NCI-H1436 (cell line): Measurements from ENCODE around the gene SPACDR.

Source experiments
- DNase-seq: peaks from one replicate; lab custom pipeline; 2025; lab: John Stamatoyannopoulos, UW

Gene SPACDR

DNA sequence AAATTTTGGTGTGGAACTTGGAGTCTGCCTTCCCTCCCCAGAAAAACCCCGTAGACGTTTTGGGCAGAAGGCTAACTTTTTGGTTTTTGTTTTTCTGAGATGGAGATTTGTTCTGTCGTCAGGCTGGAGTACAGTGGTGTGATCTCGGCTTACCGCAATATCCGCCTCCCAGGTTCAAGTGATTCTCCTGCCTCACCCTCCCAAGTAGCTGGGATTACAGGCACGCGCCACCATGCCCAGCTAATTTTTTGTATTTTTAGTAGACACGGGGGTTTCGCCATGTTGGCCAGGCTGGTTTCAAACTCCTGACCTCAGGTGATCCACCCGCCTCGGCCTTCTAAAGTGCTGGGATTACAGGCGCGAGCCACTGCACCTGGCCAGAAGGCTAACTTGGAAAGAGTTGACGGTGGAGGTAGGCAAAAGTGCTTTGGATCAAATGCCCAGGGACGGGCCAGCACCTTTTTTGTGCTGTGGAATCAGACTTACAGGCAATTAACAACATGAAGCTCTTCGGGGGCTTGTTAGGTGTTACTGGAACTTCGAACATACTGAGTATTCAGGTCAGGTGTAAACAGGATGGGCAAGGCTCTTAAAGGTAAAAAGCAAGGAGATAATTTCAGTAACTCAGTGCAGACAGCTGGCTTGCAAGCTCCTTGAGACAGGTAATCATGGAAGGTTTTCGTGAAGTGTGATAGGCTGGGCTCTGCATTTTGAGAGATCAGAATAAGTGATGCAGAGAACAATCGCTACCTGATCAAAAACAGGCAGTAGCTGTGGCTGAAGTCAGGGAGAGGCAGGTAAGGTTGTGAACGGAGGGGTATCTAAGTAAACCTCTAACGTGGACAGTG is 29.5 kb downstream of the SPACDR start:
- DNase-seq, result no peak

DNA sequence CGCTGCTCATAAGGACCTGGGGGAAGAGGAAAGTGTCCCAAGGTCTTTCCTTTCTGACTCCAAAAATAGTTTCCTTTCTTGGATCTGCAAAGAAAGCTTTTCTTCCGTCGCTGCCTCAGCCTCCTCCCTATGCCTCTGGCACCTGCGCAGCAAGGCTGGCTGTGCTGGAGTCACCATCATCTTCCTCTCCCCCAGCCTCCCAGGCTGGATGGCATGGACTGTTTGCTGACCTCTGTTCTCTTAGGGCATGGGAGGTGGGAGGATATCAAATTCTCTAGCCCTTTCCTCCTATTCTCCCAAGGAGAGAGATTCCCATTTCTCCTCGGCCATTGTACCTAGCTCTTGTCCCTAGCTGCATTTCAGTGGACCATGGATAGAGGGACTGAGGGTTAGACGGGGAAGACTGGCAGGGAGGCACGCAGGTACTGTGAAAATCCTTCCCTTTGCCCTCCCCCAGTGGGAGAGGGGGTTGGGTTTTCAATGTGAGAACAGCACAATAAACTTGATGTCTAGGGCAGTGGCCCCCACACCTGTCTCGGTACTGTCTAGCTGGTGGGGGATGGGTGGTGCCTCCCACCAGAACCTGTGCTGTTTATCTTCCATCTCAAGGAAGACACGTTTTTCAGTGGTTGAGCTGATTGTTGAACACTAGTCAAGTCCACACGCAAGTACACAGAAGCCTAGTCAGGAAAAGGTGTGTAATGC is 30.3 kb downstream of the SPACDR start:
- no peak for DNase-seq

DNA sequence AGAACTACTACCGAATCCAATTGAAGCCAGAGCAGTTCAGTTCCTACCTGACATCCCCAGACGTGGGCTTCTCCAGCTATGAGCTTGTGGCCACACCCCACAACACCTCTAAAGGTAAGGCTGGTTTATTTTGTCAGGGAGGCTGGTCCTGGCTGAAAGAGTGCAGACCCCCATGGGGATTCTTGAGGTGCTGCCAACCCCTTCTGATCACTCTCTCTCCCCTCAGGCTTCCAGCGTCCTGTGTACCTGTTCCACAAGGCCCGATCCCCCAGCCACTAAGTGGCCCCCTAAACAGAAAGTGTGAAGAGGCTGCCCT is 30.8 kb downstream of the SPACDR start:
- DNase-seq, result no peak

DNA sequence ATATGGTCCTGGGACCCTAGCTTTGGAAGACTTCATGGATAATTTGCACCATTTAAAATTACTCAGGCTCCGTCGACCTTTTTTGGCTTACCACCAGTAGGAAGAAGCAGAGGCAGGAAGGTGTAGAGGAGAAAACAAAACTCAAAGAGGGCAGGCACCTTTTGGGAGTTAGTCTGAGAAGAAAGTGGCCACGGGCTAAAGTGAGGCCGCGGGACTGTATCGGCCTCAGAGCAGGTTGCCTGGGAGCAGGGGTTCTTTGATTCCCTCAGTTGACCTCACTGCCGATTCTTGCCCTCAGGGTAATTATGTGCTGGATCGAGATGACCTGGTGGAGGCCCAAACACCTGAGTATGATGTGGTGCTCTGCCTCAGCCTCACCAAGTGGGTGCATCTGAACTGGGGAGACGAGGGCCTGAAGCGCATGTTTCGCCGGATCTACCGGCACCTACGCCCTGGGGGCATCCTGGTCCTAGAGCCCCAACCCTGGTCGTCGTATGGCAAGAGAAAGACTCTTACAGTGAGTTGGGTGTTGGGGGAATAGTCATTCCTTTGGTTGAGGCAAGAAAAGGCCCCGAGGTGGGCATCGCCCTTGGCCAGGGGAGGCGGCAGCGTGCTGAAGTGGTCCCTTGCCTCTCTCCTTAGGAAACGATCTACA is 31.3 kb downstream of the SPACDR start:
- DNase-seq, result no peak

DNA sequence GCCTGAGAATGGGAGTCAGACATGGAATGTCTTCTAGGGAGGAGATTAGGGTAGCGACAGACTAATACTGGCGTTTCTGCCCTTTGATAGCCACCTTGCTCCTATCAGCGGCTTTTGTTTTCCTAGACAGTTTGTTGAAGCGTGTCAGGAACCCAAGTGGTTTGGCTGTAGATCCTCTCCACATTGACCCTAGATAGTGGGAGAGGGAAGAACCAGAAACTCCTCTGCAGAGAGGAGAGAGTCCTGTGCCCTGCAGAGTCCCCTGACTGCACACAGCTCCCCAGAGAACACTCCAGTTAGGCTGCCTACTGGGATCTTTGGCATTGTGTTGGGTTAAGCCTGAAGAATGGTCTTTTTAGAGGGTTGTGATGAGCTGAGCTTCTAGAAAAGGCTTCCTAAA is 32.0 kb downstream of the SPACDR start:
- no peak for DNase-seq

DNA sequence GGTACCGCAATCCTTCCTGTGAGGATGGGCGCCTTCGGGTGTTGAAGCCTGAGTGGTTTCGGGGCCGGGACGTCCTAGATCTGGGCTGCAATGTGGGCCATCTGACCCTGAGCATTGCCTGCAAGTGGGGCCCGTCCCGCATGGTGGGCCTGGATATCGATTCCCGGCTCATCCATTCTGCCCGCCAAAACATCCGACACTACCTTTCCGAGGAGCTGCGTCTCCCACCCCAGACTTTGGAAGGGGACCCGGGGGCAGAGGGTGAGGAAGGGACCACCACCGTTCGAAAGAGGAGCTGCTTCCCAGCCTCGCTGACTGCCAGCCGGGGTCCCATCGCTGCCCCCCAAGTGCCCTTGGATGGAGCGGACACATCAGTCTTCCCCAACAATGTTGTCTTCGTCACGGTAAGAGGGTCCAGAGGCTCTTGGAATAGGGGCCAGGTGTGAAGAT is 32.7 kb downstream of the SPACDR start:
- DNase-seq, result no peak

DNA sequence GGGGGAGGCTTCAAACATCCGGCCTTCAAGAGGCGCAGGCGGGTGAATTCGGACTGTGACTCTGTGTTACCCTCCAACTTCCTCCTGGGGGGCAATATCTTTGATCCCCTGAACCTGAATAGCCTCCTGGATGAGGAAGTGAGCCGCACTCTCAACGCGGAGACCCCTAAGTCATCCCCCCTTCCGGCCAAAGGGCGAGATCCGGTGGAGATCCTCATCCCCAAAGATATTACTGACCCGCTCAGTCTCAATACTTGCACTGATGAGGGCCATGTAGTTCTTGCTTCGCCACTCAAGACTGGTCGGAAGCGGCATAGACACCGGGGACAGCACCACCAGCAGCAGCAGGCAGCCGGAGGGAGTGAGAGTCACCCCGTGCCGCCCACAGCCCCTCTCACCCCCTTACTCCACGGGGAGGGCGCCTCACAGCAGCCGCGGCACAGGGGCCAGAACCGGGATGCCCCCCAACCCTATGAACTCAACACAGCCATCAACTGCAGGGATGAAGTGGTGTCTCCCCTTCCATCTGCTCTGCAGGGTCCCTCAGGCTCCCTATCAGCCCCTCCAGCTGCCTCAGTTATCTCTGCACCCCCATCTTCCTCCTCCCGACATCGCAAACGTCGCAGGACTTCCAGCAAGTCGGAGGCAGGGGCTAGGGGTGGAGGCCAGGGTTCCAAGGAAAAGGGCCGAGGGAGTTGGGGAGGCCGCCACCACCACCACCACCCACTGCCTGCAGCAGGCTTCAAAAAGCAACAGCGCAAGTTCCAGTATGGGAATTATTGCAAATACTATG is 33.4 kb downstream of the SPACDR start:
- no peak for DNase-seq

DNA sequence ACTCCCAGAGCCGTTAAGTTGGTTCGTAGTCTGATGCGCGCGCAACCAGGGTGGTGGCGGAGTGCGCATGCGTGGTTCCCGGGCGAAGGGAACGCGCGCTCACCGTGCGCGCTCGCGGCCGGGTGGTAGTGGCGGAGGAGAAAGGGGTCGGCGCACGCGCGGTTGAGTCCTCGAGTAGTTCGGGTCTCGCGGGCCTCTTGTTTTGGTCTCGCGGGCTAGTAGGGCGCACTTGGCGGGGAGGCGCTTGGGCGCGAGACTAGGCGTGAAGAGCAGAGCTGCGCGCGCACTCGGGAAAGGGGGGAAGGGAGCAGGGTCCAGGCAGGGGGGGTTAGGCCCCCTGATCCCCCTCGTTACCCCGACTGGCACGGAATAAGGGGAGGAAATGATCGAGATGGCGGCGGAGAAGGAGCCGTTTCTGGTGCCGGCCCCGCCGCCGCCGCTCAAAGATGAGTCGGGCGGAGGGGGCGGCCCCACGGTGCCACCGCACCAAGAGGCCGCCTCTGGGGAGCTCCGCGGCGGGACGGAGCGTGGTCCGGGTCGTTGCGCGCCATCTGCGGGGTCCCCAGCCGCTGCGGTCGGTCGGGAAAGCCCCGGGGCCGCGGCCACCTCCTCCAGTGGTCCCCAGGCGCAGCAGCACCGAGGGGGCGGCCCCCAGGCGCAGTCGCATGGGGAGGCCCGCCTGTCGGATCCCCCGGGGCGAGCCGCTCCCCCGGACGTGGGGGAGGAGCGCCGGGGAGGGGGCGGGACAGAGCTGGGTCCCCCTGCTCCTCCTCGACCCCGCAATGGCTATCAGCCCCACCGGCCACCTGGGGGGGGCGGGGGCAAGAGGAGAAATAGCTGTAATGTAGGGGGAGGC is 34.2 kb downstream of the SPACDR start, which contains the start of gene MEPCE:
Gene MEPCE, plus strand, starts transcription at position 195 of the 856 bp plus-strand sequence. Its CDS starts 188 bp downstream, at position 383.
- DNase-seq, result peak; percentile 96

DNA sequence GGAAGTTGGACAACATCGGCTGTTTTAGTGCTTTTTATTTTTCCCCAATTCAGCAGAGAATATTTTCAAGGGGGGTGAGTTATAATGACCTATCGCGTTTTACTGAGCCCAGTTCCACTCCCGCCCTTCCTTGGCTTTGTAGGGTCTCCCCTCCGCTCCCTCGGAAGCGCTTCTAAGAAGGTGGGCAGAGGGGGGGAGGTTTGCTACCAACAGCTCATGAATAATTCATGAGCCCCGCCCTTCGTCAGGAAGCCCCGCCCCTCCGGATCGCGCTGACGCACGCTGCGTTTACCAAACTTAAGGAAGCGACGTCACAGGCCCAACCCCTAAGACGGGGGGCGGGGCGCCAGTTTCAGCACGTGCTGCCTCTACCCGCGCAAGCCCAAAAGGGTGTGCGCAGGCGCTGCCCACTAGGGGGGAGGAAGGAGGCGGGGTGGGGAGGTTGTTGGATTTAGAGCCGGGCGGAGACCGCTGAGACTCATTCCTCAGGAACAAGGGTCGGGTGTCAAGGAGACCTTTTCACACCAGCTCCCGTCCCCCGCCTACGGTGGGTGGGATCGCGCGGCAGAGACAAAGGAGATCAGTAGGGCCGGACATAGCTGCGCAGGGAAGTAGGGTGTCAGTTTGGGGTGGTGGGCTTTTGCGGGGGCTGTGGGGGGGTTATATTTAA is 35.0 kb downstream of the SPACDR start:
- DNase-seq, result peak; percentile 99

DNA sequence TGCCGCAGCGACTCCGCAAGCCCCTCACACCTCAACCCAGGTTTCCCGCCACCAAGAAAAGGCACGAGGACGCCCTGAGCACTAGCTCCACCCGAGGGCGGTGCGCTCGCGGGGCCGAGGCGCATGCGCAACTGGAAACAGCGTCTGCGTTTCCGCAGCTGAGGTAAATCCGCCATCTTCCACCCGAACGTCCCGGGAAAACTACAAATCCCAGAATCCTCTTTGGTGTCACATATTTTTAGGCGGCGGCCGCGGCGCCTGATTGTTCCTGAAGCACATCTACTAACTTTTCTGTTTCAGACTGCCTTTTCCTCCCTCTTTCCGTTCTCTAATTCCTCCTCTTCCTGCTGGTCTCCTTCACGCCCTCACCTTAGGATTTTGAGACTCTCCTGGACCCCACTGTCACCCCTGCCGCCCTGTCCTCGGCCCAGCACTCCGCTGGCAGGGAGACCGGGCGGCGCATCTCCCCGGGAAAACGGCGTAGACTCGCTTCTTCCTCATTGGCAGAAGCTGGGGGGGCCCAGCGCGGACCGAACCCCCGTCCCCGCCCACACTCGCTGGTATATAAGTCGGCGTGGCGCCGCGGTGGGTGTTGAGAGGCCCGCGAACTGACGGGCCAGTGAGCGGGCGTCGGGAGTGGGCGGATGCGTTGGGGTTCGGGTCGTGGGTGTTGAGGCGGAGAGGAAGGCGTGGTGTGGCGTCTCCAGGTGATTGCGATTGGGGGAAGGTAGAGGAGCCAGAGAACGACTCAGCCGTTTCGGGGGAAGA is 35.7 kb downstream of the SPACDR start, which contains the start of gene ZCWPW1:
Gene ZCWPW1, minus strand, starts transcription at position 505 of the 768 bp plus-strand sequence. CDS start 8,054 bp downstream, outside the sequence.
- peak; percentile 93 for DNase-seq

DNA sequence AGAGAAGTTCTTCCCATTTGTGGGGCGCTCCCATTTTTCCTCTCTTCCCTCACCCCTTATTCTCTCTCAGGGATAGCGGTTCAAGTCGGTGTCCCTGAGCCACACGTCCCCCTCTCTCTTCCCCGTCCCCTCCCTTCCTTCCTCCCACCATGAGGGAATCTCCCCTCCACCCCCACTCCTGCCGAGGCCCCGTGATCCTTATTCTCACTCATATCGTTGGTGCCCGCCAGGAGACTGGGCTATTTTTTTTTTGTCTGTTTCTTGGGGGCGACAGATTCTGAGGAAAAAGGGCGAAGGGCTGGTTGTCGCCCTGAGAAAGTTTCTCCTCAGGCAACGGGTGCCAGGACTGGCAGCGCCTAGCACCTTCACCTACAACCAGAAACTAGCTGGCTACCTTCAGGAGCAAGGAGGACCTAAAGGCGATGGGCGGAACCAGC is 36.3 kb downstream of the SPACDR start:
- DNase-seq, result no peak

DNA sequence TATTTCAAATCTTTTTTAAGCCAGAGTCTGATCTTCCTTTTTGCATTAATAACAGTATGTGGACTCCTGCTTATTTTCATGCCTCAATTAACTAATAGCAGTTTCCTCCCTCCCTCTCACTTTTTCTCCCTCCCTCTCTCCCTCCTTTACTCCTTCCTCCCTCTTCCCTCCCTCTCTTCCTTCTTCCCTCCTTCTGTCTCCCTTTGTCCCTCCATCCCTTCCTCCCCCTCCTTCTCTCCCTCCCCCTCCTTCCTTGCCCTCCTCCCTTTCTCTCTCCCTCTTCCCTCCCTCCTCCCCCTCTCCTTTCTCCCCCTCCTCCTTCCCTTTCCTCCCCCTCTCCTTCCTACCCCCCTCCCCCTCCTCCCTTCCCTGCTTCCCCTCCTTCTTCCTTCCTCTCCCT is 37.5 kb downstream of the SPACDR start:
- DNase-seq, result no peak

DNA sequence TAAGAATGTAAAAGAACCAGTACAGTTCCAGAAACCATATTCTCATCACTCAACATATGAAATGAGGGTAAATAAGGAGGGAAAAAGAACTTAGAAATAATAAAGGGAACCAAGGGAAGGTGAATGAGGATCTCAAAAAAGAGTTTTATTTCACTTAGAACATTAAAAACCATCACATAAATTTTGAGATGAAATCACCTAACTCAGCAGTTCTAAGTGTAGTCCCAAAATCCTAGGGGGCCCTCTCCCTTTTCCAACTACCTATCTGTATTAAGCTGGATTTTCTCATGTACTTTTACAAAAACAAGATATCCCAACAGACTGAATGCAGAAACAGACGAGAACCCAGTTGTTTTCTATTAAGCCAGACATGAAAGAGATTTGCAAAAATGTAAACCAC is 38.7 kb downstream of the SPACDR start:
- no peak for DNase-seq

DNA sequence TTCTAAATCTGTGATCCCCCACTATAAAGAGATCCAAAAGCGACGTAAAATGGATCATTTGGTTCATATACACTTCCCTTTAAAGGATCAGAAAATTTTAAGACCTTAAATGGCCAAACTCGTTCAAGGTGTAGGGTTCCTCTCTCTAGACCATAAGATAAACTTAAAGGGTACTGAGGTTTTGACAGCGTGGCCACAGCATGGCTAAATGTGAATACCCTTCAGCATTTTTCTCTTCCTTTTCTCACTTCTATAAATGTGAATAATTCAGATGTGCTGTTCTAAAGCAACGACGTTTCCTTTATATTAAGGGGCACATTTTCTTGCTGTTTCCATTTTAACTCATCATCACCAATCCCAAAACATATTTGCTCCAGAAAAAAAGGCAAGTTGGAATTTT is 40.7 kb downstream of the SPACDR start:
- DNase-seq, result no peak

DNA sequence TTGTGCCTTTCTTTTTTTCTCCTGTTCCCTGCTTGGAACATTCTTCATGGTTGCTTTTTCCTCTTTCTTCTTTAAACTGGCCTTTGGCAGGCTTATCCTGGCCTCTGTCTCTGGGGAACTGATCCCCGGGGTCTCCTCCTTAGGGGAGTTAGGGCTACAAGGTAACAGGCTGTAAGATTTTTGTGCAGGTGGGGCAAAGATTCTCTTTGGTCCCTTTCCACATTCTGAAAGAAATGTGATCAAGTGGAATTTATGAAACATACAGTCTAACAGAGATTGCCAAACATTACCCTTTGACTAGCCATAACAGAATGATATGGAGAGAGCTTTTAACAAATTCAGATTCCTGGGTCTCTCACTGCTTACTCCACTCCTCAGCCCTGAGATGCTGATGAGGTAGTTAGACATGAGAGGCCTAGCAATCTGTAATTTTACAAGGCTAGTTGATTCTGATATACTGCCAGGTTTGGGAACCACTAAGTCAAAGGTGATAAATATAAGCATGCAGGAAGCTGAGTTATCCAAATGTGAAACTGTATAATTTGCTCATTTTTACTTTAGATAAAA is 44.3 kb downstream of the SPACDR start:
- no peak for DNase-seq

DNA sequence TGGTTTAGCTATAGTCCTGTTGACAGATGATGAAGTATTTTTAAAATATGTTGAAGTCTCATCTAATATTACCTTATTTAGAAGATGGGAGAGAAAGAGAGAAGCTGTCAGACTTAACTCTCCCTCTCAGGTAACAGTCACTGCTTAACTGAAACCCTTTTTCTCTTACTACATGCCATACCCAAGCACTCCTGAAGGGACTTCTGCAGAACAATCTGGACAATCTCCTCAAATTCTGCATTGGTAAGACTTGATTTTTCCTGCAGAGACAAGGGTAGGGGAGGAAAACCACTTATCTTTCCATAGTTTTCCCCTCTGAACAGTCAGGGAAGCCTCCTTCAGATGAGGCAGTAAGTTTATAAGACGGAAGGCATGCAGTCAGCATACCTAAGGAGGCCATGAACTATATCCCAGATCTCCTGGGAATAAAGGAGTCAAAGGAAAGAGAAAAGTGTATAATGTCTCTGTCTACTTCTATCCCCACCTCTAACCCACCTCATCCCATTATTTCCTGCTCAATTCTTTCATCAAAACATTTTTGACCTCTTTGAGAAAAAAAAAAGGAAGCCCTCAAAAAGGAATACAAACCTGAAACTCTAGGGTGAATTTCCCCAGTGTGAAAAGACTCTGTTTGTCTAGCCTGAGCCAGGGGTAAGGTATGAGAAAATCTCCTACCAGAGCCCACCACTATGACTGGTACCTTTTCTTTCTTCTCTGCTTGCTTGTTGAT is 45.0 kb downstream of the SPACDR start:
- no peak for DNase-seq

DNA sequence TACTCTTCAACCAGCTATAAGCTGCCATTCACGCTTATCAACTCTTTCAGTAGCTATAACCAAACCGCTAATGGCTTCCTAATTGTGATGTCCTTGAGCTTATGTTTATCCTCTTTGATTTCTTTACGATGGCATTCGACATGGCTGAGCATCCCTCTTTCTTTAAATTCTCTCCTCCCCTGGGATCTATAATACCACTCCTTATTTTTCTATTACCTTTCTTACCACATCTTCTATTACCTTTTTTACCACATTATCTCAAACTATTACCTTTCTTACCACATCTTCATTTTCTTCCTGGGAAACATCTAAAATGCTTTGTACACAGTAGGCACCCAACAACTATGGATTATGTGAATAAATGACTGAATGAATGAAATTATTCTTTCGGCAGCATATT is 48.6 kb downstream of the SPACDR start:
- no peak for DNase-seq

DNA sequence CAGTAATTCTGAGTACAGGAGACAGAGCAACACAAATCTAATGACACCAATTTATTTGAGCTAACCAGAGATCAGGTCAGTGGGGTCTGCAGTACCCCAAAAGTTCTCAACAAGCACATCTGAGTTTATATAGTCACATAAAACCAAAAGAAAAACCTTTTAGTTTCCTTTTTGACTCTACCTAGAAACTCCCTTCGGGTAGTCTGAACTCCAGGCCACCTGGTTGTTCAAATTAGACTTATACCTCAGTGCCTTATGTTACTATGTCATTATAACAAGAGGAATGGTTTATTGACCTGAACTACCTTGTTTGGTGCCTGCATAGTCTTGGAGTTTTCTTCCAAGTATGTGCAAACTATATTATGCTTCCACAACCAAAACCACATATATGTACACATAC is 50.2 kb downstream of the SPACDR start:
- DNase-seq, result no peak

DNA sequence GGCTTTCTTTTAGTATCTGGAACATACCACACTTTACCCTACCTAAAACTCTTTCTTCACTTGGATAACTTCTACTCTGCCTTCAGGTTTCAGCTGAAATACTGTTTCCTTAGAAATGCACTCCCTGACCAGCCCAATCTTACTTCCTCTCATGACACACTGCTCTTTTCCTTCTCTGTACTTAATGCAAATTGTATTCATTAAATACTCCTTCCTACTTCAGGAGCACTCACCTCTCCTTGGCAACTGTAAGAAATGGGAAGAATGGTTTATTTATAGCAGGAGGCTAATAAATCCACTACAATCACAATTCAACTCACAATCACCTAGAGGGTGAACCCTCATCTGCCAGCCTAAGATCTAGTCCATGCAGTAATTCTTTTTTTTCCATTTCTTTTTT is 50.7 kb downstream of the SPACDR start:
- DNase-seq, result no peak
